Ascending aorta (tissue), 2 donors: Measurements from ENCODE around the gene UIMC1. TPM values are rescaled to one million over a fixed set of nuclear protein-coding genes. Genes with fewer than 3 reads are reported as not detected.
"Not testable (repeated sequence)": the region's sequence is repeated elsewhere in the genome, so short reads cannot be mapped to it uniquely, and the experiment has no call there.

Experiments
- DNase-seq, 2 donors: peaks; one replicate each; pipeline ENCODE4 v3.0.0-alpha.2; 2019; ENCODE audit warnings: low spot score in 2 of 2
- H3K27ac ChIP-seq, 2 donors: fragments of 200-600 bp; sonication (generic); one replicate each; pipeline ENCODE4 v1.5.1; 2016 to 2017; ENCODE audit warnings: mild to moderate bottlenecking in 1 of 2
- H3K27me3 ChIP-seq: fragments of 200-600 bp; sonication (generic); one replicate; pipeline ENCODE4 v1.5.1; 2017
- H3K36me3 ChIP-seq, 2 donors: fragments of 200-600 bp; sonication (generic); one replicate each; pipeline ENCODE4 v1.5.1; 2016
- H3K4me1 ChIP-seq, 2 donors: fragments of 200-600 bp; sonication (generic); one replicate each; pipeline ENCODE4 v1.5.1; 2016 to 2017; ENCODE audit warnings: mild to moderate bottlenecking in 1 of 2
- H3K4me3 ChIP-seq, 2 donors: fragments of 200-600 bp; sonication (generic); one replicate each; pipeline ENCODE4 v1.5.1; 2016 to 2017; ENCODE audit warnings: mild to moderate bottlenecking in 1 of 2
- H3K9me3 ChIP-seq, 2 donors: fragments of 200-600 bp; sonication (generic); one replicate each; pipeline ENCODE4 v1.5.1; 2016
- CTCF ChIP-seq, 3 experiments: fragments of 200-600 bp in 2 of 3; fragments of 450-650 bp in 1 of 3; sonication (generic) in 2 of 3; IDR thresholded peaks; one replicate each; pipeline ENCODE4 v1.5.1; 2016 to 2019; ENCODE audit warnings: antibody characterized with exemption in 3 of 3, mild to moderate bottlenecking in 1 of 3, moderate library complexity in 1 of 3
- intact Hi-C: fragments of 100-400 bp; cut with DNase I; formaldehyde crosslinking; loops from one replicate; pipeline ENCODE4 v1.15.1; 2023
- total RNA-seq: library from RNA; depleted of rRNA; stranded (reverse); fragments of >200 nt; gene quantifications from one replicate; pipeline ENCODE4 v1.1.0, GENCODE V29; 2016

Gene UIMC1
- total RNA-seq, 1 donor from 2014 or later, result 32.5 TPM

GRCh38 chr5:177008716-177009115 lies 2.1 kb upstream of the UIMC1 start:
- no peaks in the 10 kb centered on the region for H3K36me3 ChIP-seq

GRCh38 chr5:177005619-177006264 lies 837 bp downstream of the UIMC1 start:
- no peaks in the 10 kb centered on the region for H3K27me3 ChIP-seq
- H3K9me3 ChIP-seq, result no peaks in the 10 kb centered on the region
- H3K27ac ChIP-seq, result peak overlapping the region; percentile 93 to 97
- peak overlapping the region; percentile 81 to 94 for H3K4me3 ChIP-seq
- intact Hi-C loops, result loop anchor here (1.0 to 10.0 kb wide), 3 partner anchors 17 to 621 kb away; partner anchors contain the start of genes HIGD2A, NOP16, RNF44 and ZNF346
- DNase-seq, result peak in 1 of 2 donors; percentile 84
- no peaks in the 10 kb centered on the region for H3K36me3 ChIP-seq
- TF ChIP-seq CTCF (IDR thresholded peaks at IDR 0.05), result peak; percentile 54 to 79 (median 73)
- peaks cover 0 to 7% of the 10 kb centered on the region in 2 donors for H3K4me1 ChIP-seq

More at GRCh38 chr5:177008716-177009115, 2.1 kb upstream of the UIMC1 start:
- DNase-seq, result no peak
- H3K4me3 ChIP-seq, result no peak overlapping the region
- H3K27me3 ChIP-seq, result no peaks in the 10 kb centered on the region
- peaks cover 0 to 12% of the 10 kb centered on the region in 2 donors for H3K4me1 ChIP-seq
- TF ChIP-seq CTCF (IDR thresholded peaks at IDR 0.05), result no peak
- no peaks in the 10 kb centered on the region for H3K9me3 ChIP-seq
- intact Hi-C loops, result loop anchor here (5.0 to 10.0 kb wide), 2 partner anchors 471 to 624 kb away; partner anchors contain the start of genes HIGD2A, NOP16 and RNF44
- no peak overlapping the region for H3K27ac ChIP-seq

GRCh38 chr5:177004961-177005360 lies 1.6 kb downstream of the UIMC1 start:
- no peak for TF ChIP-seq CTCF (IDR thresholded peaks at IDR 0.05)
- Histone ChIP-seq H3K4me3 (peak overlapping the region; percentile 81 to 94), H3K27me3 (no peaks in the 10 kb centered on the region), H3K4me1 (peaks cover 0 to 7% of the 10 kb centered on the region in 2 donors), H3K27ac (no peak overlapping the region), H3K36me3 (no peaks in the 10 kb centered on the region), H3K9me3 (no peaks in the 10 kb centered on the region)
- intact Hi-C loops, result loop anchor here (5.0 to 10.0 kb wide), 2 partner anchors 468 to 620 kb away; partner anchors contain the start of genes HIGD2A, NOP16 and RNF44
- DNase-seq, result no peak

- no peak for TF ChIP-seq CTCF (IDR thresholded peaks at IDR 0.05)
- Histone ChIP-seq H3K27ac (no peak overlapping the region), H3K4me1 (peaks cover 0 to 7% of the 10 kb centered on the region in 2 donors), H3K27me3 (no peaks in the 10 kb centered on the region), H3K36me3 (no peaks in the 10 kb centered on the region), H3K4me3 (no peak overlapping the region), H3K9me3 (no peaks in the 10 kb centered on the region)
- DNase-seq, result no peak
- intact Hi-C loops, result loop anchor here (10.0 kb wide), 1 partner anchor 619 kb away; the partner anchor contains the start of genes HIGD2A and NOP16
Observed at GRCh38 chr5:177003649-177004048, 2.9 kb downstream of the UIMC1 start.

GRCh38 chr5:176999526-176999925 lies 7.1 kb downstream of the UIMC1 start:
- intact Hi-C loops, H3K36me3 ChIP-seq, H3K9me3 ChIP-seq, H3K27me3 ChIP-seq, DNase-seq, H3K4me3 ChIP-seq, H3K4me1 ChIP-seq, H3K27ac ChIP-seq: not testable (repeated sequence)

GRCh38 chr5:176998828-176999227 lies 7.8 kb downstream of the UIMC1 start:
- no peak for TF ChIP-seq CTCF (IDR thresholded peaks at IDR 0.05)
- Histone ChIP-seq H3K36me3 (no peaks in the 10 kb centered on the region), H3K9me3 (peaks cover 0 to 8% of the 10 kb centered on the region in 2 donors), H3K4me1 (peaks cover 0 to 6% of the 10 kb centered on the region in 2 donors), H3K4me3 (no peak overlapping the region), H3K27ac (no peak overlapping the region), H3K27me3 (no peaks in the 10 kb centered on the region)
- no peak for DNase-seq
- intact Hi-C loops, result no loop called here
